SK-N-SH (cell line): ENCODE data around the gene PAPOLA.

Experiments
- EP300 ChIP-seq, 2 experiments: IDR thresholded peaks; 2 replicates each; pipeline versions ENCODE4 v1.4.0 to v1.6.1; 2012; ENCODE audit warnings: borderline replicate concordance in 1 of 2, low read depth in 1 of 2, low read length in 1 of 2
- JUND ChIP-seq: IDR thresholded peaks from 2 replicates; pipeline ENCODE4 v1.4.0; 2012
- MAX ChIP-seq: IDR thresholded peaks from 2 replicates; pipeline ENCODE4 v1.4.0; 2012; ENCODE audit warnings: low read depth
- RAD21 ChIP-seq: IDR thresholded peaks from 2 replicates; pipeline ENCODE4 v1.6.1; 2012; ENCODE audit warnings: mild to moderate bottlenecking, low read length
- SIN3A ChIP-seq: IDR thresholded peaks from 2 replicates; pipeline ENCODE4 v1.6.1; 2012; ENCODE audit warnings: low read depth, mild to moderate bottlenecking, low read length, moderate library complexity, borderline replicate concordance
- SMC3 ChIP-seq: IDR thresholded peaks from 2 replicates; pipeline ENCODE4 v1.6.1; 2012; ENCODE audit warnings: low read depth, low read length, improper control_type of control experiment
- TF ChIP-seq, protein P1 (sequence below): fragments of 200-600 bp; sonication (generic); IDR thresholded peaks from 2 replicates; pipeline ENCODE4 v1.6.1; 2017; ENCODE audit warnings: antibody characterized with exemption, mild to moderate bottlenecking, moderate library complexity
- TF ChIP-seq, protein P2 (sequence below): fragments of 150-350 bp; IDR thresholded peaks from 2 replicates; pipeline ENCODE4 v1.6.1; 2016; ENCODE audit warnings: mild to moderate bottlenecking, low read depth, low read length

- no peak for TF ChIP-seq SIN3A
- TF ChIP-seq SMC3, result no peak
- TF ChIP-seq, protein P1, sequence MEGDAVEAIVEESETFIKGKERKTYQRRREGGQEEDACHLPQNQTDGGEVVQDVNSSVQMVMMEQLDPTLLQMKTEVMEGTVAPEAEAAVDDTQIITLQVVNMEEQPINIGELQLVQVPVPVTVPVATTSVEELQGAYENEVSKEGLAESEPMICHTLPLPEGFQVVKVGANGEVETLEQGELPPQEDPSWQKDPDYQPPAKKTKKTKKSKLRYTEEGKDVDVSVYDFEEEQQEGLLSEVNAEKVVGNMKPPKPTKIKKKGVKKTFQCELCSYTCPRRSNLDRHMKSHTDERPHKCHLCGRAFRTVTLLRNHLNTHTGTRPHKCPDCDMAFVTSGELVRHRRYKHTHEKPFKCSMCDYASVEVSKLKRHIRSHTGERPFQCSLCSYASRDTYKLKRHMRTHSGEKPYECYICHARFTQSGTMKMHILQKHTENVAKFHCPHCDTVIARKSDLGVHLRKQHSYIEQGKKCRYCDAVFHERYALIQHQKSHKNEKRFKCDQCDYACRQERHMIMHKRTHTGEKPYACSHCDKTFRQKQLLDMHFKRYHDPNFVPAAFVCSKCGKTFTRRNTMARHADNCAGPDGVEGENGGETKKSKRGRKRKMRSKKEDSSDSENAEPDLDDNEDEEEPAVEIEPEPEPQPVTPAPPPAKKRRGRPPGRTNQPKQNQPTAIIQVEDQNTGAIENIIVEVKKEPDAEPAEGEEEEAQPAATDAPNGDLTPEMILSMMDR, result no peak
- TF ChIP-seq MAX, result no peak
- TF ChIP-seq, protein P2, sequence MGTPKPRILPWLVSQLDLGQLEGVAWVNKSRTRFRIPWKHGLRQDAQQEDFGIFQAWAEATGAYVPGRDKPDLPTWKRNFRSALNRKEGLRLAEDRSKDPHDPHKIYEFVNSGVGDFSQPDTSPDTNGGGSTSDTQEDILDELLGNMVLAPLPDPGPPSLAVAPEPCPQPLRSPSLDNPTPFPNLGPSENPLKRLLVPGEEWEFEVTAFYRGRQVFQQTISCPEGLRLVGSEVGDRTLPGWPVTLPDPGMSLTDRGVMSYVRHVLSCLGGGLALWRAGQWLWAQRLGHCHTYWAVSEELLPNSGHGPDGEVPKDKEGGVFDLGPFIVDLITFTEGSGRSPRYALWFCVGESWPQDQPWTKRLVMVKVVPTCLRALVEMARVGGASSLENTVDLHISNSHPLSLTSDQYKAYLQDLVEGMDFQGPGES, result no peak
- TF ChIP-seq JUND, result no peak
- no peak for TF ChIP-seq RAD21
- no peak for TF ChIP-seq EP300 (IDR thresholded peaks at IDR 0.05; ENCODE audit: borderline replicate concordance in 1 of 2, low read depth in 1 of 2, low read length in 1 of 2)
Measured at GRCh38 chr14:96576359-96576758, 74.2 kb downstream of the PAPOLA start.
